GM23338 (cell line): Measurements from ENCODE around the gene NDST1. TPM values are rescaled to one million over a fixed set of nuclear protein-coding genes. Genes with fewer than 3 reads are reported as not detected.

ENCODE experiments used
- ATAC-seq: fragments of 200-7000 bp; cut with Tn5 transposase; 3 replicates; pipeline ENCODE4 v1.9.1; 2020
- DNase-seq: peaks from one replicate; pipeline ENCODE4 v3.0.0-alpha.2; 2015; ENCODE audit warnings: low spot score
- H2AFZ ChIP-seq: fragments of 200-600 bp; sonication (generic); 2 replicates; pipeline ENCODE4 v1.8.0; 2016; ENCODE audit warnings: antibody characterized with exemption, mild to moderate bottlenecking, moderate library complexity
- H3F3A ChIP-seq: fragments of 200-600 bp; sonication (generic); replicated peaks from 2 replicates; pipeline ENCODE4 v1.8.0; 2017; ENCODE audit warnings: antibody characterized with exemption, mixed run types, low read depth
- H3K27ac ChIP-seq: fragments of 200-600 bp; sonication (generic); 2 replicates; pipeline ENCODE4 v1.6.1; 2016; ENCODE audit warnings: low read depth
- H3K27me3 ChIP-seq: fragments of 200-600 bp; sonication (generic); 2 replicates; pipeline ENCODE4 v1.8.0; 2016; ENCODE audit warnings: mild to moderate bottlenecking, mixed run types, moderate library complexity; ENCODE audit not compliant: insufficient read depth
- H3K36me3 ChIP-seq: fragments of 200-600 bp; sonication (generic); 2 replicates; pipeline ENCODE4 v1.8.0; 2016; ENCODE audit warnings: mild to moderate bottlenecking; ENCODE audit not compliant: insufficient read depth
- H3K4me1 ChIP-seq: fragments of 200-600 bp; sonication (generic); 2 replicates; pipeline ENCODE4 v1.8.0; 2016; ENCODE audit warnings: mild to moderate bottlenecking, moderate library complexity; ENCODE audit not compliant: insufficient read depth
- H3K4me2 ChIP-seq: fragments of 200-600 bp; sonication (generic); 2 replicates; pipeline ENCODE4 v1.7.1; 2017; ENCODE audit warnings: mixed run types
- H3K4me3 ChIP-seq: fragments of 200-600 bp; sonication (generic); 2 replicates; pipeline ENCODE4 v1.6.1; 2016; ENCODE audit warnings: mixed run types
- H3K79me2 ChIP-seq: fragments of 200-600 bp; sonication (generic); replicated peaks from 2 replicates; pipeline ENCODE4 v1.8.0; 2017; ENCODE audit warnings: mild to moderate bottlenecking; ENCODE audit not compliant: insufficient read depth
- H3K9me2 ChIP-seq: fragments of 200-600 bp; sonication (generic); 2 replicates; pipeline ENCODE4 v1.8.0; 2017; ENCODE audit not compliant: insufficient read depth
- H4K20me1 ChIP-seq: fragments of 200-600 bp; sonication (generic); replicated peaks from 2 replicates; pipeline ENCODE4 v1.8.0; 2017; ENCODE audit warnings: mild to moderate bottlenecking; ENCODE audit not compliant: insufficient read depth
- H3K27ac Mint-ChIP-seq: 2 replicates; pipeline ENCODE4 v1.8.0; 2020; ENCODE audit warnings: inconsistent platforms, mild to moderate bottlenecking, moderate library complexity, mixed read lengths
- H3K27me3 Mint-ChIP-seq: 3 replicates; pipeline ENCODE4 v1.8.0; 2022; ENCODE audit warnings: low read depth, mild to moderate bottlenecking, moderate library complexity, mixed read lengths, inconsistent platforms; ENCODE audit not compliant: insufficient read depth, poor library complexity
- H3K36me3 Mint-ChIP-seq: 3 replicates; pipeline ENCODE4 v1.8.0; 2021; ENCODE audit warnings: low read depth, mild to moderate bottlenecking, inconsistent platforms, moderate library complexity, mixed read lengths
- H3K4me1 Mint-ChIP-seq: 3 replicates; pipeline ENCODE4 v1.8.0; 2020; ENCODE audit warnings: mild to moderate bottlenecking, inconsistent platforms, mixed read lengths
- H3K4me3 Mint-ChIP-seq: 3 replicates; pipeline ENCODE4 v1.8.0; 2021; ENCODE audit warnings: moderate library complexity, mild to moderate bottlenecking, inconsistent platforms, mixed read lengths
- H3K9me3 Mint-ChIP-seq: 3 replicates; pipeline ENCODE4 v1.8.0; 2020; ENCODE audit warnings: moderate library complexity, mild to moderate bottlenecking, inconsistent platforms, mixed read lengths
- ZNF462 ChIP-seq: fragments of 250-450 bp; sonication (Bioruptor Pico); IDR thresholded peaks from 2 replicates; pipeline ENCODE4 v1.5.0; 2020; ENCODE audit warnings: mild to moderate bottlenecking, moderate library complexity
- polyA plus RNA-seq: library from polyadenylated mRNA; unstranded; fragments of >200 nt; fragmentation: Nextera tagmentation; extraction: Ambion mirVana; gene quantifications from 2 replicates; pipeline ENCODE4 v1.2.1, GENCODE V29; 2016
- total RNA-seq: library from RNA; depleted of rRNA; stranded (reverse); fragments of >200 nt; shearing (Covaris generic); gene quantifications from 2 replicates; pipeline ENCODE4 v1.2.3, GENCODE V29; 2014
- TF ChIP-seq, protein P1 (sequence below): IDR thresholded peaks from one replicate; pipeline ENCODE4 v1.6.1; 2018; ENCODE audit warnings: antibody characterized with exemption; ENCODE audit not compliant: unreplicated experiment
- TF ChIP-seq, protein P2 (sequence below): IDR thresholded peaks from 2 replicates; pipeline ENCODE4 v1.6.1; 2016; ENCODE audit warnings: antibody characterized with exemption

The NDST1 gene
- total and polyA plus RNA-seq, 2 experiments from 2014 or later: 7.3 to 85.0 TPM

DNA sequence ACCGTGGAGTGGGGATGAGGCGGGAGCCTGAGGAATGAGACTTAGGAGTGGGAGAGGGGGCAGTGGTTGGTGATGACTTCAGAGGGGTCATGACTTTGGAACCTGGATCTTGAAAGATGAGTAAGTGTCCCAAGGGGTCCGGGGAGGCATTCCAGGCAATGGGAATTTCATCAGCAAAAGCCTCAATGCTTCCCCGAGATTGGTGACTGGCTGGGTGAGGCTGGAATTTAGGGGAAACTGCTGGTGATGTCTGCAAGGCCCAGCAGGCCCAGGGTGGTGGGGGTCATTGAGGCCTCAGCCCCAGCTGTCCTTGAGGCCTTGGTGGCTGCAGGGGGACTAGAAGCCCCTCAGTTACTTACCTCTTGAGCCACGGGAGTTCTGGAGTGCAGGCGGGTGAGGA lies 7.5 kb downstream of the NDST1 start (continued):
- no peak for TF ChIP-seq ZNF462 (CRISPR knock-in tag)
- TF ChIP-seq, protein P1, sequence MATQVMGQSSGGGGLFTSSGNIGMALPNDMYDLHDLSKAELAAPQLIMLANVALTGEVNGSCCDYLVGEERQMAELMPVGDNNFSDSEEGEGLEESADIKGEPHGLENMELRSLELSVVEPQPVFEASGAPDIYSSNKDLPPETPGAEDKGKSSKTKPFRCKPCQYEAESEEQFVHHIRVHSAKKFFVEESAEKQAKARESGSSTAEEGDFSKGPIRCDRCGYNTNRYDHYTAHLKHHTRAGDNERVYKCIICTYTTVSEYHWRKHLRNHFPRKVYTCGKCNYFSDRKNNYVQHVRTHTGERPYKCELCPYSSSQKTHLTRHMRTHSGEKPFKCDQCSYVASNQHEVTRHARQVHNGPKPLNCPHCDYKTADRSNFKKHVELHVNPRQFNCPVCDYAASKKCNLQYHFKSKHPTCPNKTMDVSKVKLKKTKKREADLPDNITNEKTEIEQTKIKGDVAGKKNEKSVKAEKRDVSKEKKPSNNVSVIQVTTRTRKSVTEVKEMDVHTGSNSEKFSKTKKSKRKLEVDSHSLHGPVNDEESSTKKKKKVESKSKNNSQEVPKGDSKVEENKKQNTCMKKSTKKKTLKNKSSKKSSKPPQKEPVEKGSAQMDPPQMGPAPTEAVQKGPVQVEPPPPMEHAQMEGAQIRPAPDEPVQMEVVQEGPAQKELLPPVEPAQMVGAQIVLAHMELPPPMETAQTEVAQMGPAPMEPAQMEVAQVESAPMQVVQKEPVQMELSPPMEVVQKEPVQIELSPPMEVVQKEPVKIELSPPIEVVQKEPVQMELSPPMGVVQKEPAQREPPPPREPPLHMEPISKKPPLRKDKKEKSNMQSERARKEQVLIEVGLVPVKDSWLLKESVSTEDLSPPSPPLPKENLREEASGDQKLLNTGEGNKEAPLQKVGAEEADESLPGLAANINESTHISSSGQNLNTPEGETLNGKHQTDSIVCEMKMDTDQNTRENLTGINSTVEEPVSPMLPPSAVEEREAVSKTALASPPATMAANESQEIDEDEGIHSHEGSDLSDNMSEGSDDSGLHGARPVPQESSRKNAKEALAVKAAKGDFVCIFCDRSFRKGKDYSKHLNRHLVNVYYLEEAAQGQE: no peak

- no peak overlapping the region for H3K27ac ChIP-seq
- Mint-ChIP-seq H3K27ac (0 out of 2 replicates have a peak overlapping the region, but pooled peaks have one; percentile 9), H3K9me3 (no peaks in the 10 kb centered on the region), H3K36me3 (peaks cover 6% of the 10 kb centered on the region; the same call in 2 of the 3 replicates), H3K4me3 (no peak overlapping the region), H3K27me3 (peaks cover 23% of the 10 kb centered on the region), H3K4me1 (peaks cover 48% of the 10 kb centered on the region)
- peaks cover 30% of the 10 kb centered on the region for H4K20me1 ChIP-seq
- H3K9me2 ChIP-seq: no peaks in the 10 kb centered on the region
- H3K27me3 ChIP-seq: no peaks in the 10 kb centered on the region
- peaks cover 22% of the 10 kb centered on the region for H3K4me1 ChIP-seq
- no peak overlapping the region for H2AFZ ChIP-seq
- peaks cover 90% of the 10 kb centered on the region for H3K79me2 ChIP-seq
- 0 out of 2 replicates have a peak, but pooled peaks cover 6% of the 10 kb centered on the region for H3F3A ChIP-seq
- ATAC-seq (no peak), DNase-seq (no peak)
- TF ChIP-seq, protein P2, sequence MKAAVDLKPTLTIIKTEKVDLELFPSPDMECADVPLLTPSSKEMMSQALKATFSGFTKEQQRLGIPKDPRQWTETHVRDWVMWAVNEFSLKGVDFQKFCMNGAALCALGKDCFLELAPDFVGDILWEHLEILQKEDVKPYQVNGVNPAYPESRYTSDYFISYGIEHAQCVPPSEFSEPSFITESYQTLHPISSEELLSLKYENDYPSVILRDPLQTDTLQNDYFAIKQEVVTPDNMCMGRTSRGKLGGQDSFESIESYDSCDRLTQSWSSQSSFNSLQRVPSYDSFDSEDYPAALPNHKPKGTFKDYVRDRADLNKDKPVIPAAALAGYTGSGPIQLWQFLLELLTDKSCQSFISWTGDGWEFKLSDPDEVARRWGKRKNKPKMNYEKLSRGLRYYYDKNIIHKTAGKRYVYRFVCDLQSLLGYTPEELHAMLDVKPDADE: no peak
- H3K4me2 ChIP-seq: no peak overlapping the region
- H3K4me3 ChIP-seq: no peak overlapping the region
- no peaks in the 10 kb centered on the region for H3K36me3 ChIP-seq
Observed at GRCh38 chr5:150516011-150516410, 8.1 kb downstream of the NDST1 start.
